ENCODE data around the gene METTL22. TPM values are rescaled to one million over a fixed set of nuclear protein-coding genes. Genes with fewer than 3 reads are reported as not detected.

METTL22 gene
- total RNA-seq, 1 experiment from 2014 or later = 36.7 TPM

- H3K36me3 Mint-ChIP-seq (ENCODE audit: insufficient read depth, unreplicated experiment) = peaks cover 78% of the 10 kb centered on the region
- H3K4me1 Mint-ChIP-seq (ENCODE audit: insufficient read depth, unreplicated experiment) = no peaks in the 10 kb centered on the region
- ChIA-PET CTCF (interaction anchor here (0.6 to 1.3 kb wide), 3 partner anchors 11 to 232 kb away, joined by 3 to 4 read pairs (median 4); no protein-coding TSS in a partner anchor), POLR2A (no interaction called here)
- TF ChIP-seq, protein P1, sequence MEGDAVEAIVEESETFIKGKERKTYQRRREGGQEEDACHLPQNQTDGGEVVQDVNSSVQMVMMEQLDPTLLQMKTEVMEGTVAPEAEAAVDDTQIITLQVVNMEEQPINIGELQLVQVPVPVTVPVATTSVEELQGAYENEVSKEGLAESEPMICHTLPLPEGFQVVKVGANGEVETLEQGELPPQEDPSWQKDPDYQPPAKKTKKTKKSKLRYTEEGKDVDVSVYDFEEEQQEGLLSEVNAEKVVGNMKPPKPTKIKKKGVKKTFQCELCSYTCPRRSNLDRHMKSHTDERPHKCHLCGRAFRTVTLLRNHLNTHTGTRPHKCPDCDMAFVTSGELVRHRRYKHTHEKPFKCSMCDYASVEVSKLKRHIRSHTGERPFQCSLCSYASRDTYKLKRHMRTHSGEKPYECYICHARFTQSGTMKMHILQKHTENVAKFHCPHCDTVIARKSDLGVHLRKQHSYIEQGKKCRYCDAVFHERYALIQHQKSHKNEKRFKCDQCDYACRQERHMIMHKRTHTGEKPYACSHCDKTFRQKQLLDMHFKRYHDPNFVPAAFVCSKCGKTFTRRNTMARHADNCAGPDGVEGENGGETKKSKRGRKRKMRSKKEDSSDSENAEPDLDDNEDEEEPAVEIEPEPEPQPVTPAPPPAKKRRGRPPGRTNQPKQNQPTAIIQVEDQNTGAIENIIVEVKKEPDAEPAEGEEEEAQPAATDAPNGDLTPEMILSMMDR (IDR thresholded peaks at IDR 0.05; ENCODE audit: unreplicated experiment) = no peak
- H3K4me3 Mint-ChIP-seq (ENCODE audit: unreplicated experiment) = no peak overlapping the region
- no peak overlapping the region for H3K27ac Mint-ChIP-seq (ENCODE audit: low read depth, unreplicated experiment)
- no peak for DNase-seq (ENCODE audit: unreplicated experiment)
- no peaks in the 10 kb centered on the region for H3K27me3 Mint-ChIP-seq (ENCODE audit: insufficient read depth, unreplicated experiment)
- H3K9me3 Mint-ChIP-seq (ENCODE audit: unreplicated experiment) = no peaks in the 10 kb centered on the region
- BruUV-seq (replicated peaks) = no TSS peak
- intact Hi-C loops (cut with micrococcal nuclease) = no loop called here
These were observed 20.6 kb downstream of the METTL22 start for GRCh38 chr16:8642146-8642545.

DNA sequence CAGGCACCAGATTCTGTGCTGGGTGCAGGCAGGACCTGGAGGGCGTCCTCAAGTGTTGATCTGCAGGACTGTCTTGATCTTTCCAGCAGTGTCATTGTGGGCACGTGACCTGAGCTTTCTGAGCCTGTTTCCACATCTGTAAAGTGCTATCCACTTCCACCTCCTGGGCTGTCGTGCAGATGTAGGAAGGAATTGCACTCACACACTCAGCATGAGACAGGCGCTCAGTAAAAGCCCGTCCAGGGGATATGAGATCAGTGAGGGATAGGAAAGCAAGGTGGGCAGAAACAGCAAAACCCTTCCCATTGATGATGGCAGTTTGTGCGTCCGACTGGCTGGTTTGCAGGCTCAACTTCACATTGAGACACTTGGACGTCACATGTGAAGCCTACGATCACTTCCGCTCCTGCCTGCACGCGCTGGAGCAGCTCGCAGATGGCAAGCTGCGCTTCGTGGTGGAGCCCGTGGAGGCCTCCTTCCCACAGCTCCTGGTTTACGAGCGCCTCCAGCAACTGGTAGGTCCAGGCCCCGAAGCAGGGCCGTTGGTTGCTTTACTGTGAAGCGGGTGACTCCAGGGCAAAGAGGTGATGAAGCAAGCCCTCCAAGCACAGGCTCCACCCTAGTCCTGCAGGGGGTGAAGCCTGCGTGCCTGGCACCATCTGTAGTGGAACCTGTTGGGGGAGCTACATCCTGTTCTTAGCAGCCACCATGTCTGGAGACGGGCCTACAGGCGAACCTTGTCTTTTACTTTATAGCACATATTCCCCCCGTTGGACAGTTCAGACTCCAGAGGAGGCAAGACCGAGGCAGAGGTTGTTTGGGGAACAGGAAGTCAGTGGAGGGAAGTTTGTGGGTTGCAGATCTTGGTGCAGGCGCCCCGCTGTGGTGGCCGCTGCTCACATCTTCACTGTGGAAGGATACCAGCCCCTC is 23.0 kb downstream of the METTL22 start:
- Mint-ChIP-seq H3K27me3 (ENCODE audit: insufficient read depth, unreplicated experiment) (no peaks in the 10 kb centered on the region), H3K9me3 (ENCODE audit: unreplicated experiment) (no peaks in the 10 kb centered on the region), H3K4me3 (ENCODE audit: unreplicated experiment) (no peak overlapping the region), H3K36me3 (ENCODE audit: insufficient read depth, unreplicated experiment) (peaks cover 66% of the 10 kb centered on the region), H3K27ac (ENCODE audit: low read depth, unreplicated experiment) (no peak overlapping the region), H3K4me1 (ENCODE audit: insufficient read depth, unreplicated experiment) (no peaks in the 10 kb centered on the region)
- intact Hi-C loops (cut with micrococcal nuclease) = no loop called here
- CTCF ChIA-PET = interaction anchor here (0.7 to 3.6 kb wide), 6 partner anchors 11 to 148 kb away, joined by 3 to 14 read pairs (median 5); no protein-coding TSS in a partner anchor
- POLR2A ChIA-PET = interaction anchor here (1.0 kb wide), 1 partner anchor 9 kb away, joined by 3 read pairs; no protein-coding TSS in a partner anchor
- BruUV-seq (replicated peaks) = no TSS peak
- TF ChIP-seq, protein P1 (IDR thresholded peaks at IDR 0.05; ENCODE audit: unreplicated experiment) = no peak
- DNase-seq (ENCODE audit: unreplicated experiment) = no peak

DNA sequence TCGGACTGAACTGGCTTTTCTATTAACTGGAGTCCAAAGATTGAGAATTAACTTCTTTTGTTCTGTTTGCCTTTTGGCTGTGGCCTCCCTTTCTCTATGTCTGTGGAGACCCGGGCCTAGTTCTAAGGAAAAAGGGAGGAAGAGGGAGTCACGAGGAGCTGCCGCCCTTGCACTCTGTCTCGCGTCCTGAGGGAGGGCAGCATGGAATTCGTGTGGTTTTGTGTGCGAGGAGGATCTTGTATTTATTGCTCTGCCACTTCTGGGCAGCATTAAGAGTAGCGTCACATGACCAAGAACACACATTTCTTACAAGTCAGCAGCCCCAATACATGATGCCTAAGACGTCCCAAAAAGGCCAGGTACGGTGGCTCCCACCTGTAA is 23.6 kb downstream of the METTL22 start:
- Mint-ChIP-seq H3K36me3 (ENCODE audit: insufficient read depth, unreplicated experiment) (peaks cover 60% of the 10 kb centered on the region), H3K4me1 (ENCODE audit: insufficient read depth, unreplicated experiment) (no peaks in the 10 kb centered on the region), H3K27me3 (ENCODE audit: insufficient read depth, unreplicated experiment) (no peaks in the 10 kb centered on the region), H3K27ac (ENCODE audit: low read depth, unreplicated experiment) (no peak overlapping the region), H3K4me3 (ENCODE audit: unreplicated experiment) (no peak overlapping the region), H3K9me3 (ENCODE audit: unreplicated experiment) (no peaks in the 10 kb centered on the region)
- intact Hi-C loops (cut with micrococcal nuclease) = no loop called here
- no peak for DNase-seq (ENCODE audit: unreplicated experiment)
- CTCF ChIA-PET = interaction anchor here (1.1 to 3.6 kb wide), 5 partner anchors 8 to 146 kb away, joined by 3 to 14 read pairs (median 4); no protein-coding TSS in a partner anchor
- TF ChIP-seq, protein P1 (IDR thresholded peaks at IDR 0.05; ENCODE audit: unreplicated experiment) = no peak
- no TSS peak for BruUV-seq (replicated peaks)
- POLR2A ChIA-PET = interaction anchor here (1.0 kb wide), 1 partner anchor 8 kb away, joined by 3 read pairs; no protein-coding TSS in a partner anchor

GRCh38 chr16:8645831-8646230 is 24.3 kb downstream of the METTL22 start:
- H3K27ac Mint-ChIP-seq (ENCODE audit: low read depth, unreplicated experiment) = no peak overlapping the region
- ChIA-PET POLR2A (no interaction called here), CTCF (interaction anchor here (0.6 to 3.6 kb wide), 6 partner anchors 9 to 1889 kb away, joined by 3 to 14 read pairs (median 4); no protein-coding TSS in a partner anchor)
- peaks cover 56% of the 10 kb centered on the region for H3K36me3 Mint-ChIP-seq (ENCODE audit: insufficient read depth, unreplicated experiment)
- DNase-seq (ENCODE audit: unreplicated experiment) = no peak
- no peaks in the 10 kb centered on the region for H3K9me3 Mint-ChIP-seq (ENCODE audit: unreplicated experiment)
- no TSS peak for BruUV-seq (replicated peaks)
- intact Hi-C loops (cut with micrococcal nuclease) = no loop called here
- H3K27me3 Mint-ChIP-seq (ENCODE audit: insufficient read depth, unreplicated experiment) = no peaks in the 10 kb centered on the region
- H3K4me3 Mint-ChIP-seq (ENCODE audit: unreplicated experiment) = no peak overlapping the region
- no peaks in the 10 kb centered on the region for H3K4me1 Mint-ChIP-seq (ENCODE audit: insufficient read depth, unreplicated experiment)
- TF ChIP-seq, protein P1 (IDR thresholded peaks at IDR 0.05; ENCODE audit: unreplicated experiment) = no peak
